Endothelial cell of umbilical vein (primary cell): ENCODE measurements around the gene POFUT2. TPM values are rescaled to one million over a fixed set of nuclear protein-coding genes. Genes with fewer than 3 reads are reported as not detected.
"Not testable (repeated sequence)": the region's sequence is repeated elsewhere in the genome, so short reads cannot be mapped to it uniquely, and the experiment has no call there.

Experiments
- BruUV-seq: library from RNA; stranded (reverse); fragments of 400-500 nt; replicated peaks from 2 replicates; lab custom pipeline; 2021; lab: Mats Ljungman, UMichigan
- CTCF ChIA-PET: fragments of 300-600, 350-600 bp; sonication (Branson Sonifier 250); formaldehyde crosslinking; loops from one replicate; lab custom pipeline; 2021; ENCODE audit warnings: antibody characterized with exemption, inconsistent platforms; lab: Charles Lee
- POLR2A ChIA-PET: fragments of 300-600, 350-600 bp; sonication (Branson Sonifier 250); formaldehyde crosslinking; loops from one replicate; lab custom pipeline; 2021; ENCODE audit warnings: antibody characterized with exemption, inconsistent platforms; lab: Charles Lee
- DNase-seq: peaks from one replicate; pipeline ENCODE4 v3.0.0-alpha.2; 2011; ENCODE audit warnings: low read depth, low spot score
- FAIRE-seq: peaks from 2 replicates; lab custom pipeline; 2011; peaks lifted over from hg19 to GRCh38; lab: Jason Lieb, UNC
- H2AFZ ChIP-seq: 2 replicates; pipeline ENCODE4 v1.6.0; 2012; ENCODE audit warnings: low read depth, low read length, control low read depth, inconsistent platforms
- H3K27ac ChIP-seq: 2 replicates; pipeline ENCODE4 v1.5.1; 2011; ENCODE audit warnings: low read depth, mild to moderate bottlenecking, control low read depth, low read length, moderate library complexity; ENCODE audit not compliant: insufficient read depth
- H3K27me3 ChIP-seq, 2 experiments: 2 replicates each; pipeline versions ENCODE4 v1.6.0 to v1.6.1; 2011; ENCODE audit warnings: low read length in 2 of 2, mixed read lengths in 1 of 2; ENCODE audit not compliant: control insufficient read depth in 2 of 2, insufficient read depth in 2 of 2
- H3K36me3 ChIP-seq, 2 experiments: 2 replicates in 1 of 2; 3 replicates in 1 of 2; pipeline ENCODE4 v1.5.1; 2011; ENCODE audit warnings: low read length in 2 of 2, mild to moderate bottlenecking in 1 of 2, moderate library complexity in 1 of 2; ENCODE audit not compliant: control insufficient read depth in 2 of 2, insufficient read depth in 2 of 2; ENCODE audit errors: extremely low read depth in 1 of 2
- H3K4me1 ChIP-seq: 3 replicates; pipeline ENCODE4 v1.5.1; 2011; ENCODE audit warnings: mild to moderate bottlenecking, low read length; ENCODE audit not compliant: control insufficient read depth, insufficient read depth; ENCODE audit errors: extremely low read depth
- H3K4me2 ChIP-seq: 2 replicates; pipeline ENCODE4 v1.6.1; 2011; ENCODE audit warnings: low read length, control low read depth, mixed read lengths; ENCODE audit not compliant: insufficient read depth
- H3K4me3 ChIP-seq, 3 experiments: fragments of 200-600 bp in 1 of 3; sonication (generic), shearing (Covaris generic) in 1 of 3; replicated peaks in 1 of 3; 2 replicates each; pipeline ENCODE4 v1.5.1; 2011 to 2016; ENCODE audit warnings: control low read depth in 3 of 3, low read length in 3 of 3, mild to moderate bottlenecking in 2 of 3, inconsistent platforms in 1 of 3, low read depth in 1 of 3, moderate library complexity in 1 of 3; ENCODE audit not compliant: insufficient read depth in 1 of 3
- H3K79me2 ChIP-seq: 2 replicates; pipeline ENCODE4 v1.6.0; 2012; ENCODE audit warnings: low read length, inconsistent platforms; ENCODE audit not compliant: control insufficient read depth, insufficient read depth
- H3K9ac ChIP-seq: replicated peaks from 2 replicates; pipeline ENCODE3; 2011; ENCODE audit warnings: low read length, control low read depth; ENCODE audit not compliant: insufficient read depth; ENCODE audit errors: extremely low read depth
- H3K9me1 ChIP-seq: replicated peaks from 3 replicates; pipeline ENCODE4 v1.6.0; 2011; ENCODE audit warnings: mild to moderate bottlenecking, low read length; ENCODE audit not compliant: control insufficient read depth, insufficient read depth; ENCODE audit errors: extremely low read depth
- H3K9me3 ChIP-seq: replicated peaks from 2 replicates; pipeline ENCODE4 v1.5.1; 2012; ENCODE audit warnings: low read length, inconsistent platforms; ENCODE audit not compliant: control insufficient read depth, insufficient read depth
- H4K20me1 ChIP-seq: replicated peaks from 2 replicates; pipeline ENCODE3; 2011; ENCODE audit warnings: mild to moderate bottlenecking, low read length; ENCODE audit not compliant: control insufficient read depth, insufficient read depth; ENCODE audit errors: extremely low read depth
- GATA2 ChIP-seq: IDR thresholded peaks from 2 replicates; pipeline ENCODE4 v1.7.0; 2011; ENCODE audit warnings: low read depth, mild to moderate bottlenecking, moderate library complexity, mixed read lengths, low read length; ENCODE audit not compliant: insufficient read length, insufficient read depth
- JUN ChIP-seq: IDR thresholded peaks from 2 replicates; pipeline ENCODE4 v1.6.1; 2011; ENCODE audit warnings: borderline replicate concordance, low read depth; ENCODE audit not compliant: insufficient read length, insufficient read depth
- MAX ChIP-seq: IDR thresholded peaks from 2 replicates; pipeline ENCODE4 v1.6.1; 2011; ENCODE audit not compliant: insufficient read depth, insufficient read length
- dilution Hi-C: fragments of 300-500 bp; cut with MboI; formaldehyde crosslinking; loops from one replicate; pipeline ENCODE4 v1.15.0; 2019; ENCODE audit warnings: low sequenced_read_pairs; ENCODE audit not compliant: extremely low pct_ligation_motif_present
- intact Hi-C: fragments of 100-400 bp; cut with micrococcal nuclease; formaldehyde crosslinking; loops from one replicate; pipeline ENCODE4 v1.10.0; 2022
- polyA plus RNA-seq, 4 experiments: library from polyadenylated mRNA; depleted of rRNA in 3 of 4; stranded (reverse) in 3 of 4; unstranded in 1 of 4; fragments of >200 nt; gene quantifications; 2 replicates each; pipeline versions ENCODE4 v1.2.1 to v1.2.3, GENCODE V29; 2011 to 2012; ENCODE audit warnings: missing spikeins in 1 of 4
- total RNA-seq: library from RNA; stranded (reverse); gene quantifications from 2 replicates; pipeline ENCODE4 v1.2.3, GENCODE V29; 2021

The POFUT2 gene
- total and polyA plus RNA-seq, 2 donors (not counting 3 experiments of a cell fraction or from before 2014, with no cell fraction given): 30.7 to 47.5 TPM

- CTCF ChIA-PET: interaction anchor here (0.6 to 1.9 kb wide), 9 partner anchors 8 to 177 kb away, joined by 3 to 27 read pairs (median 5); partner anchors contain the start of gene POFUT2
- POLR2A ChIA-PET: interaction anchor here (0.6 to 1.2 kb wide), 3 partner anchors 50 to 121 kb away, joined by 3 to 4 read pairs (median 3); no protein-coding TSS in a partner anchor
- Histone ChIP-seq H3K79me2 (no peaks in the 10 kb centered on the region), H3K36me3 (no peaks in the 10 kb centered on the region), H3K4me3 (no peak overlapping the region), H3K27ac (peak overlapping the region; percentile 90), H3K4me1 (peaks cover 39% of the 10 kb centered on the region), H3K9me1 (no peaks in the 10 kb centered on the region), H3K9ac (peak overlapping the region; percentile 28), H4K20me1 (no peaks in the 10 kb centered on the region), H3K4me2 (no peak overlapping the region), H3K9me3 (no peaks in the 10 kb centered on the region), H3K27me3 (no peaks in the 10 kb centered on the region), H2AFZ (no peak overlapping the region)
- no peak for DNase-seq
- TF ChIP-seq GATA2 (no peak), MAX (no peak), JUN (no peak)
- no TSS peak for BruUV-seq
- FAIRE-seq: no peak
- intact Hi-C loops: loop anchor here (1.0 kb wide), 1 partner anchor 8 kb away; no protein-coding TSS in a partner anchor
- dilution Hi-C loops: no loop called here
These were observed 29.2 kb upstream of the POFUT2 start for GRCh38 chr21:45316871-45317397.

GRCh38 chr21:45315676-45316470, 28.2 kb upstream of the POFUT2 start:
- BruUV-seq, H3K36me3 ChIP-seq, H3K27me3 ChIP-seq, dilution Hi-C loops, H3K9me3 ChIP-seq, H3K4me3 ChIP-seq, H3K4me2 ChIP-seq, H3K9me1 ChIP-seq, H3K27ac ChIP-seq, DNase-seq, POLR2A ChIA-PET, intact Hi-C loops, H2AFZ ChIP-seq, H3K79me2 ChIP-seq, H4K20me1 ChIP-seq, H3K9ac ChIP-seq: not testable (repeated sequence)
- peaks cover 39% of the 10 kb centered on the region for H3K4me1 ChIP-seq
- CTCF ChIA-PET: interaction anchor here (0.6 to 1.9 kb wide), 2 partner anchors 14 to 22 kb away, joined by 3 to 5 read pairs; no protein-coding TSS in a partner anchor
- FAIRE-seq: peak; percentile 58
